ENCODE results near the gene CITED4.

GRCh38 chr1:40834968-40835545 lies 27.1 kb downstream of the CITED4 start:
- no peak for TF ChIP-seq CTCF (IDR thresholded peaks at IDR 0.05)
- no peak for TF ChIP-seq POLR2A (IDR thresholded peaks at IDR 0.05)

Data from testis (tissue), 2 donors.